Gastroesophageal sphincter (tissue), 3 donors: ENCODE results near the gene GSTM3.

ENCODE experiments used
- CTCF ChIP-seq, 4 experiments: fragments of 200-600 bp in 2 of 4; fragments of 450-650 bp in 2 of 4; sonication (generic) in 1 of 4; IDR thresholded peaks; one replicate each; pipeline ENCODE4 v1.5.1; 2017 to 2019; ENCODE audit warnings: antibody characterized with exemption in 4 of 4, mild to moderate bottlenecking in 2 of 4, moderate library complexity in 2 of 4
- POLR2A ChIP-seq, 2 donors: fragments of 450-650 bp; IDR thresholded peaks; one replicate each; pipeline ENCODE4 v1.6.1; 2017; ENCODE audit warnings: antibody characterized with exemption in 2 of 2, mild to moderate bottlenecking in 2 of 2, moderate library complexity in 1 of 2
- POLR2AphosphoS5 ChIP-seq: sonication (generic); formaldehyde crosslinking; IDR thresholded peaks from one replicate; pipeline ENCODE4 v1.6.1; 2017; ENCODE audit warnings: antibody characterized with exemption

GRCh38 chr1:109789551-109790180 is 48.8 kb upstream of the GSTM3 start:
- TF ChIP-seq POLR2AphosphoS5, result no peak
- no peak for TF ChIP-seq CTCF (IDR thresholded peaks at IDR 0.05)
- no peak for TF ChIP-seq POLR2A (IDR thresholded peaks at IDR 0.05)
